Nephron (organoid): Measurements from ENCODE around the gene KIR3DL2.
"Not testable (repeated sequence)": the region's sequence is repeated elsewhere in the genome, so short reads cannot be mapped to it uniquely, and the experiment has no call there.

Source experiments
- H3K27ac Mint-ChIP-seq, 3 experiments: 2 replicates each; pipeline ENCODE4 v1.8.0; 2020; ENCODE audit warnings: mixed read lengths in 3 of 3, mild to moderate bottlenecking in 2 of 3, moderate library complexity in 1 of 3
- H3K27me3 Mint-ChIP-seq: 2 replicates; pipeline ENCODE4 v1.8.0; 2021; ENCODE audit warnings: low read depth, mild to moderate bottlenecking, moderate library complexity, mixed read lengths
- H3K36me3 Mint-ChIP-seq: 2 replicates; pipeline ENCODE4 v1.8.0; 2020; ENCODE audit warnings: low read depth, mixed read lengths
- H3K4me1 Mint-ChIP-seq: 2 replicates; pipeline ENCODE4 v1.8.0; 2020; ENCODE audit warnings: mixed read lengths
- H3K4me3 Mint-ChIP-seq, 3 experiments: 2 replicates each; pipeline ENCODE4 v1.8.0; 2020; ENCODE audit warnings: mild to moderate bottlenecking in 3 of 3, mixed read lengths in 3 of 3, moderate library complexity in 2 of 3
- H3K9me3 Mint-ChIP-seq: 2 replicates; pipeline ENCODE4 v1.8.0; 2020; ENCODE audit warnings: mixed read lengths
- TF ChIP-seq, protein P1 (sequence below), 3 experiments: fragments of 200-600 bp; sonication (generic); IDR thresholded peaks; one replicate each; pipeline ENCODE4 v1.5.0; 2021; ENCODE audit warnings: antibody characterized with exemption in 3 of 3; ENCODE audit not compliant: unreplicated experiment in 3 of 3

KIR3DL2 gene

DNA sequence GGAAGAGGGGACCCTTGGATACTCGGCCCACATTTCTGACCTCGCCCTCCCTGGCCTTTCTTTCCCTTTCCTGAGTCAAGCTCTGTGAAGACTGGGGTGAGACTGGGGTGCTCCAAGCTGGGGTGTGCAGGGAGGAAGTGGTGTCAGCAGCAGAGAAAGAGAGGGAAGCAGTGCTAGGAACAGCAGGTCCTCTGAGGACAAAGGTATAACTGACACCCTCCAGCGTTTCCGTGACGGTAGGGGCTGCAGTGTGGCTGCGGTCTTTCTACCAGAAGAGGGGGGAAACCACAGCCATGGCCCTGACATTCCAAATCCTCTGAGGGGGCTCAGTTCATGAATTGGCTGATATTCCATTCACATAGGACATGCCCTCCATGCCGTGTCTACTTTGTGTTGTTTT is 1.1 kb downstream of the KIR3DL2 start:
- H3K9me3 Mint-ChIP-seq, result peaks cover 64% of the 10 kb centered on the region
- TF ChIP-seq, protein P1, sequence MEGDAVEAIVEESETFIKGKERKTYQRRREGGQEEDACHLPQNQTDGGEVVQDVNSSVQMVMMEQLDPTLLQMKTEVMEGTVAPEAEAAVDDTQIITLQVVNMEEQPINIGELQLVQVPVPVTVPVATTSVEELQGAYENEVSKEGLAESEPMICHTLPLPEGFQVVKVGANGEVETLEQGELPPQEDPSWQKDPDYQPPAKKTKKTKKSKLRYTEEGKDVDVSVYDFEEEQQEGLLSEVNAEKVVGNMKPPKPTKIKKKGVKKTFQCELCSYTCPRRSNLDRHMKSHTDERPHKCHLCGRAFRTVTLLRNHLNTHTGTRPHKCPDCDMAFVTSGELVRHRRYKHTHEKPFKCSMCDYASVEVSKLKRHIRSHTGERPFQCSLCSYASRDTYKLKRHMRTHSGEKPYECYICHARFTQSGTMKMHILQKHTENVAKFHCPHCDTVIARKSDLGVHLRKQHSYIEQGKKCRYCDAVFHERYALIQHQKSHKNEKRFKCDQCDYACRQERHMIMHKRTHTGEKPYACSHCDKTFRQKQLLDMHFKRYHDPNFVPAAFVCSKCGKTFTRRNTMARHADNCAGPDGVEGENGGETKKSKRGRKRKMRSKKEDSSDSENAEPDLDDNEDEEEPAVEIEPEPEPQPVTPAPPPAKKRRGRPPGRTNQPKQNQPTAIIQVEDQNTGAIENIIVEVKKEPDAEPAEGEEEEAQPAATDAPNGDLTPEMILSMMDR (IDR thresholded peaks at IDR 0.05; ENCODE audit: unreplicated experiment in 3 of 3), result no peak

DNA sequence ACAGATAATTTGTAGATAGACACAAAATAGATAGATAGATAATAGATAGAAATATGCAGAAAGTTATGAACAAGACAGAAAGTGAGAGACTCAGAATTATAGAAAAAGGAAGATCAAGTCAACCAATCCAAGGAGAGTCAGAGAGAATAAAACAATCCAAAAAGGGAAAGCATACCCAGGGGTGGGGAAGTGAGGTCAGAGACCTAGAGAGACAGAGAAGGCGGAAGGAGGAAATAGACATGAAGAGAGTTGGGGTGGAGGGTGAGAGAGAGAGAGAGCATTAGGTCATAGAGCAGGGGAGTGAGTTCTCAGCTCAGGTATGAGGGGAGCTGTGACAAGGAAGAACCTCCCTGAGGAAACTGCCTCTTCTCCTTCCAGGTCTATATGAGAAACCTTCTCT is 5.0 kb downstream of the KIR3DL2 start:
- H3K36me3 Mint-ChIP-seq, H3K27ac Mint-ChIP-seq, H3K27me3 Mint-ChIP-seq, H3K4me1 Mint-ChIP-seq, H3K4me3 Mint-ChIP-seq: not testable (repeated sequence)
- peaks cover 47% of the 10 kb centered on the region for H3K9me3 Mint-ChIP-seq

More for the DNA sequence above, 1.1 kb downstream of the KIR3DL2 start:
- Mint-ChIP-seq H3K4me1 (no peaks in the 10 kb centered on the region), H3K4me3 (no peak overlapping the region), H3K27ac (no peak overlapping the region), H3K27me3 (no peaks in the 10 kb centered on the region), H3K36me3 (no peaks in the 10 kb centered on the region)

DNA sequence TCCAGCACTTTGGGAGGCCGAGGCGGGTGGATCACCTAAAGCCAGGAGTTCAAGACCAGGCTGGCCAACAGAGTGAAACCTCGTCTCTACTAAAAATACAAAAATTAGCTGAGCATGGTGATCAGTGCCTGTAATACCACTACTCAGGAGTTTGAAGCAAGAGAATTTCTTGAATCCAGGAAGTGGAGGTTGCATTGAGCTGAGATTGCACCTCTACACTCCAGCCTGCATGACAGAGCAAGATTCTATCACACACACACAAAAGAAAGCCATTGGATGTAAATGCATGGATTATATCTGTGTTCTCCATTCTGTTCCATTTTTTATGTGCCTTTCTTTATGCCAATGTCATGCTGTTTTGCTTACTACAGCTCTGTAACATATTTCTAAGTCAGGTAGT is 8.2 kb downstream of the KIR3DL2 start:
- H3K9me3 Mint-ChIP-seq, result peaks cover 39% of the 10 kb centered on the region
- not testable (repeated sequence) for H3K27me3 Mint-ChIP-seq, H3K27ac Mint-ChIP-seq, H3K36me3 Mint-ChIP-seq, H3K4me1 Mint-ChIP-seq, H3K4me3 Mint-ChIP-seq

DNA sequence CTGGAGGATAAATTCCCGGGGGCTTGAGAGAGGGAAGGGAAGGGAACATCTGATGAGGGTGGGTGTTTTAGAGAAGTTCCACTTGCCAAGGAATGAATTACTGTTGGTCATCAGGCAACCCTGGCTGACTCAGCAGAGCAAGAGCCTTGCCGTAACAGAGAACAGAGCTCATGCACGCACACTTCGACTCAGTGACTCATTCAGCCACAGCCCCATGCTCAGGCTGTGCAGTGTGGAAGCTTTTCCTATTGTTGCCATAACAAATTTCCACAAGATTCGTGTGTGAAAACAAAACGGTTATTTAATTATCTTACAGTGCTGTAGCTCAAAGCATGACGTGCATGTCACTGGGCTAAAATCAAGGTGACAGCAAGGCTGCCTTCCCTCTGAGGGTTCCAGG is 9.2 kb downstream of the KIR3DL2 start:
- H3K4me3 Mint-ChIP-seq, H3K4me1 Mint-ChIP-seq, H3K27me3 Mint-ChIP-seq, H3K36me3 Mint-ChIP-seq, H3K27ac Mint-ChIP-seq: not testable (repeated sequence)
- peaks cover 34% of the 10 kb centered on the region for H3K9me3 Mint-ChIP-seq

DNA sequence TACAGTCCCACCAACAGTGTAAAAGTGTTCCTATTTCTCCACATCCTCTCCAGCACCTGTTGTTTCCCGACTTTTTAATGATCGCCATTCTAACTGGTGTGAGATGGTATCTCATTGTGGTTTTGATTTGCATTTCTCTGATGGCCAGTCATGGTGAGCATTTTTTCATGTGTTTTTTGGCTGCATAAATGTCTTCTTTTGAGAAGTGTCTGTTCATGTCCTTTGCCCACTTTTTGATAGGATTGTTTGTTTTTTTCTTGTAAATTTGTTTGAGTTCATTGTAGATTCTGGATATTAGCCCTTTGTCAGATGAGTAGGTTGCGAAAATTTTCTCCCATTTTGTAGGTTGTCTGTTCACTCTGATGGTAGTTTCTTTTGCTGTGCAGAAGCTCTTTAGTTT is 13.2 kb downstream of the KIR3DL2 start:
- not testable (repeated sequence) for H3K27me3 Mint-ChIP-seq, H3K27ac Mint-ChIP-seq, H3K4me3 Mint-ChIP-seq, H3K36me3 Mint-ChIP-seq, H3K4me1 Mint-ChIP-seq
- H3K9me3 Mint-ChIP-seq, result peaks cover 35% of the 10 kb centered on the region

DNA sequence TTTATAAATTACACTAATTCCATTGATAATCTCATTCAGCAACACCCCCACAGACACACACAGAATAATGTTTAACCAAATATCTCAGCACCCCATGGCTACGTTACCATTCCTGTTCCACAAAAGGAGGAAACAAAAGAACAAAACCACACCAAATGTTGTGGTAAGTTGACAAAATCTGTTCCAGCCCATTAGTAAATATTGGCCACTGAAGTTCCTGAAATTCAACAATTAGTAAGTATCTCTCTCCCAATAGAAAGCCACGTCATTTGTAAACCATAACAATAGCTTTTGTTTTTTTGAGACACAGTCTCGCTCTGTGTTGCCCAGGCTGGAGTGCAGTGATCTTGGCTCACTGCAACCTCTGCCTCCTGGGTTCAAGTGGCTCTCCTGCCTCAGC is 21.5 kb downstream of the KIR3DL2 start:
- Mint-ChIP-seq H3K4me1 (no peaks in the 10 kb centered on the region), H3K27me3 (no peaks in the 10 kb centered on the region), H3K4me3 (no peak overlapping the region), H3K36me3 (peaks cover 2% of the 10 kb centered on the region), H3K27ac (no peak overlapping the region), H3K9me3 (peaks cover 46% of the 10 kb centered on the region)
- TF ChIP-seq, protein P1 (IDR thresholded peaks at IDR 0.05; ENCODE audit: unreplicated experiment in 3 of 3), result no peak

DNA sequence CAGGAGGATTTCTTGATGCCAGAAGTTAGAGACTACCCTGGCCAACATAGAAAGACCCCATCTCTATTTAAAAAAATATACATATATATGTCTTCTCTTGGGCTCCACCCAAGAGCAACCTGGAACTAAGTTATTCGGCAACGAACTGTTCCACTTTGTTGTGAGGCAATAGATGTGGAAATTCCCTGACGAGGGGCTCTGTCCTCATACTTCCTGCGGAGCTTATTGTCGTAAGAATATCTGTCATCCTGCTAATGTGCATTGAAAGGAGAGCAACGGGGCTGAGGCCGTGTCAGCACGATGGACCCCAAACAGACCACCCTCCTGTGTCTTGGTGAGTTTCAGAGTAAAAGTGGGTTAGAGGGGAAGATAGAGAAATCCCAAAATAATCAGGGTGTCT is 23.7 kb downstream of the KIR3DL2 start, which contains the start of gene FCAR:
Gene FCAR (plus strand): TSS at position 246 of the 400 bp plus-strand sequence. CDS start 55 bp downstream, at position 301.
- Mint-ChIP-seq H3K27me3 (no peaks in the 10 kb centered on the region), H3K36me3 (no peaks in the 10 kb centered on the region), H3K4me1 (no peaks in the 10 kb centered on the region), H3K4me3 (no peak within 1 kb of the TSS), H3K27ac (no peak within 1 kb of the TSS), H3K9me3 (peaks cover 44% of the 10 kb centered on the region)
- TF ChIP-seq, protein P1 (IDR thresholded peaks at IDR 0.05; ENCODE audit: unreplicated experiment in 3 of 3), result no peak

DNA sequence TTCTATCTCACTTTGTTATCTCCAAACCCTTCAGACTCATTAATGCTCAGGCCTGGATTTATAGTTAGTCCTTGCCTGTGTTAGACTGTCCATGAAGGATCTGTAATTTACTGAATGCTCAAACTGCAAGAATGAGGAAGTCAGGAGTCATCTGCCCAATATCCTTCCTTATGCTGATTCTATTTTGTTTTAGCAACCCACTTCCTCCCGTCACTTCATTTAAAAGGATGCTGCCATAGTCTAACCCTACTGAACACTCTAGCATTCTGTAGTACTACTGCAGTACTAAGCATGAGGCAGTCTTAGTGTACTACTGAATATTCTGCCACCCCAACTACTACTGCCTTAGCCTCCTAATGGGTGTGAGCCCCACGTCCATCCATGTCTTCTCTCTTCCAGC is 25.3 kb downstream of the KIR3DL2 start:
- TF ChIP-seq, protein P1 (IDR thresholded peaks at IDR 0.05; ENCODE audit: unreplicated experiment in 3 of 3), result no peak
- Mint-ChIP-seq H3K9me3 (peaks cover 55% of the 10 kb centered on the region), H3K27ac (no peak overlapping the region), H3K4me3 (no peak overlapping the region), H3K36me3 (no peaks in the 10 kb centered on the region), H3K27me3 (no peaks in the 10 kb centered on the region), H3K4me1 (no peaks in the 10 kb centered on the region)
